K562 (cell line): Measurements from ENCODE around the gene KCTD1. TPM values are rescaled to one million over a fixed set of nuclear protein-coding genes. Genes with fewer than 3 reads are reported as not detected.

Experiments
- ATAC-seq: fragments of 200-7000 bp; cut with Tn5 transposase; 3 replicates; pipeline ENCODE4 v1.9.1; 2020; ENCODE audit warnings: moderate library complexity
- BruUV-seq: library from RNA; stranded (reverse); fragments of 400-500 nt; replicated peaks from 2 replicates; lab custom pipeline; 2021; lab: Mats Ljungman, UMichigan
- CTCF ChIA-PET: fragments of 300-600 bp; formaldehyde crosslinking; extraction: SDS; loops from one replicate; lab custom pipeline; 2021; ENCODE audit warnings: low intra/inter-chr PET ratio; lab: Yijun Ruan, JAX
- POLR2A ChIA-PET: fragments of 300-600, 350-650 bp; sonication (Branson Sonifier 250); formaldehyde crosslinking; extraction: SDS; loops from one replicate; lab custom pipeline; 2021; ENCODE audit warnings: antibody characterized with exemption, inconsistent platforms; lab: Yijun Ruan, JAX
- DNase-seq, 4 experiments: peaks; one replicate each; pipeline versions ENCODE4 v3.0.0 to v3.0.0-alpha.2; 2011 to 2018; ENCODE audit warnings: low spot score in 3 of 4, mixed read lengths in 3 of 4; ENCODE audit errors: extremely low read depth in 1 of 4
- FAIRE-seq: peaks from 2 replicates; lab custom pipeline; 2011; peaks lifted over from hg19 to GRCh38; lab: Jason Lieb, UNC
- H2AFZ ChIP-seq: 2 replicates; pipeline ENCODE4 v1.6.0; 2011; ENCODE audit warnings: low read depth, low read length, control low read depth, inconsistent platforms
- H3K27ac ChIP-seq: fragments of 200-600 bp; 3 replicates; pipeline ENCODE4 v1.8.0; 2011; ENCODE audit warnings: low read depth, mild to moderate bottlenecking, control low read depth, inconsistent platforms, low read length, moderate library complexity, mixed read lengths; ENCODE audit errors: extremely low read depth
- H3K27me3 ChIP-seq, 2 experiments: fragments of 300-600 bp in 1 of 2; 2 replicates in 1 of 2; 3 replicates in 1 of 2; pipeline versions ENCODE4 v1.6.0 to v1.8.0; 2011; ENCODE audit warnings: inconsistent platforms in 2 of 2, low read length in 2 of 2, mild to moderate bottlenecking in 1 of 2, mixed read lengths in 1 of 2, moderate library complexity in 1 of 2; ENCODE audit not compliant: control insufficient read depth in 2 of 2, insufficient read depth in 2 of 2
- H3K36me3 ChIP-seq: fragments of 300-600 bp; 3 replicates; pipeline ENCODE4 v1.8.0; 2011; ENCODE audit warnings: mild to moderate bottlenecking, low read length, inconsistent platforms; ENCODE audit not compliant: control insufficient read depth, insufficient read depth
- H3K4me1 ChIP-seq, 2 experiments: fragments of 200-600 bp in 1 of 2; replicated peaks in 1 of 2; 2 replicates in 1 of 2; 3 replicates in 1 of 2; pipeline versions ENCODE4 v1.5.1 to v1.8.0; 2011; ENCODE audit warnings: inconsistent platforms in 2 of 2, low read length in 2 of 2, mild to moderate bottlenecking in 1 of 2, mixed read lengths in 1 of 2, moderate library complexity in 1 of 2; ENCODE audit not compliant: control insufficient read depth in 2 of 2, insufficient read depth in 2 of 2
- H3K4me2 ChIP-seq: 2 replicates; pipeline ENCODE4 v1.6.1; 2011; ENCODE audit warnings: low read length, control low read depth, inconsistent platforms, mixed read lengths; ENCODE audit not compliant: insufficient read depth
- H3K4me3 ChIP-seq: fragments of 200-600 bp; sonication (generic), shearing (Covaris generic); 2 replicates; pipeline ENCODE4 v1.5.1; 2016; ENCODE audit warnings: control low read depth, inconsistent platforms
- H3K79me2 ChIP-seq: fragments of 200-600 bp; 3 replicates; pipeline ENCODE4 v1.8.0; 2011; ENCODE audit warnings: low read length, inconsistent platforms; ENCODE audit not compliant: control insufficient read depth, insufficient read depth
- H3K9ac ChIP-seq, 2 experiments: 2 replicates each; pipeline versions ENCODE4 v1.6.0 to v1.6.1; 2011; ENCODE audit warnings: low read depth in 2 of 2, low read length in 2 of 2, control low read depth in 1 of 2, inconsistent platforms in 1 of 2, mild to moderate bottlenecking in 1 of 2, mixed read lengths in 1 of 2; ENCODE audit not compliant: insufficient read depth in 1 of 2
- H3K9me1 ChIP-seq: one replicate; pipeline ENCODE4 v1.6.0; 2011; ENCODE audit warnings: inconsistent platforms, mild to moderate bottlenecking, low read length, moderate library complexity; ENCODE audit not compliant: control insufficient read depth, insufficient read depth
- H3K9me3 ChIP-seq: replicated peaks from 2 replicates; pipeline ENCODE4 v1.5.1; 2011; ENCODE audit warnings: low read depth, low read length, inconsistent platforms; ENCODE audit not compliant: control insufficient read depth, insufficient read depth
- H4K20me1 ChIP-seq: replicated peaks from 2 replicates; pipeline ENCODE4 v1.6.1; 2011; ENCODE audit warnings: low read length, inconsistent platforms, mixed read lengths; ENCODE audit not compliant: control insufficient read depth, insufficient read depth
- CHD2 ChIP-seq: IDR thresholded peaks from 2 replicates; pipeline ENCODE4 v1.6.1; 2011; ENCODE audit warnings: low read depth, low read length
- GATAD2A ChIP-seq: fragments of 450-650 bp; IDR thresholded peaks from 2 replicates; pipeline ENCODE4 v1.6.1; 2017
- GMEB1 ChIP-seq: fragments of 250-450 bp; sonication (Bioruptor Pico); IDR thresholded peaks from 2 replicates; pipeline ENCODE4 v1.4.0; 2020; ENCODE audit warnings: mild to moderate bottlenecking
- HMGN3 ChIP-seq: IDR thresholded peaks from 2 replicates; pipeline ENCODE4 v1.6.1; 2011; ENCODE audit warnings: borderline replicate concordance, low read depth, mild to moderate bottlenecking, mixed read lengths, low read length; ENCODE audit not compliant: insufficient read length; ENCODE audit errors: extremely low read depth
- L3MBTL2 ChIP-seq: fragments of 450-650 bp; IDR thresholded peaks from 2 replicates; pipeline ENCODE4 v1.6.1; 2016; ENCODE audit warnings: mild to moderate bottlenecking, moderate library complexity
- LEF1 ChIP-seq: fragments of 450-650 bp; IDR thresholded peaks from 2 replicates; pipeline ENCODE4 v1.6.1; 2016; ENCODE audit warnings: mild to moderate bottlenecking
- MTF1 ChIP-seq: fragments of 250-450 bp; sonication (Bioruptor Pico); IDR thresholded peaks from 2 replicates; pipeline ENCODE4 v1.9.0; 2021; ENCODE audit warnings: moderate library complexity, mild to moderate bottlenecking, inconsistent platforms, borderline replicate concordance
- RAD21 ChIP-seq, 2 experiments: fragments of 250-450 bp in 1 of 2; fragments of 450-650 bp in 1 of 2; sonication (Bioruptor Pico) in 1 of 2; formaldehyde crosslinking in 1 of 2; IDR thresholded peaks in 1 of 2; conservative IDR thresholded peaks in 1 of 2; 2 replicates each; pipeline versions ENCODE4 v1.4.0 to v1.8.0; 2020 to 2022; ENCODE audit warnings: mild to moderate bottlenecking in 2 of 2, moderate library complexity in 1 of 2
- SIN3B ChIP-seq: fragments of 450-650 bp; IDR thresholded peaks from 2 replicates; pipeline ENCODE4 v1.6.1; 2017; ENCODE audit warnings: low read depth, mild to moderate bottlenecking, moderate library complexity
- SP1 ChIP-seq: sonication (generic); formaldehyde crosslinking; IDR thresholded peaks from 2 replicates; pipeline ENCODE4 v1.8.1; 2022; ENCODE audit warnings: mild to moderate bottlenecking, missing genetic modification reagents
- ZKSCAN3 ChIP-seq: fragments of 250-450 bp; sonication (Bioruptor Pico); IDR thresholded peaks from 2 replicates; pipeline ENCODE4 v1.4.0; 2020
- ZNF140 ChIP-seq: fragments of 250-450 bp; sonication (Bioruptor Pico); IDR thresholded peaks from 2 replicates; pipeline ENCODE4 v1.8.0; 2021; ENCODE audit warnings: moderate library complexity, mild to moderate bottlenecking, inconsistent platforms
- ZNF324 ChIP-seq: fragments of 250-450 bp; sonication (Bioruptor Pico); IDR thresholded peaks from 2 replicates; pipeline ENCODE4 v1.4.0; 2020; ENCODE audit warnings: mild to moderate bottlenecking
- WGBS: fragments of 100-300 bp; shearing (Covaris generic); methylation state at CpG from one replicate; pipeline ENCODE4 v1.1.6; 2016; ENCODE audit warnings: low coverage, mixed read lengths; ENCODE audit not compliant: insufficient coverage; ENCODE audit errors: missing lambda C conversion rate; 5-methylcytosine and 5-hydroxymethylcytosine counted together
- in situ Hi-C: fragments of 300-500 bp; cut with MboI; formaldehyde crosslinking; loops from 4 replicates; pipeline ENCODE4 v1.15.0; 2018; ENCODE audit warnings: inconsistent platforms, mixed read lengths
- intact Hi-C: fragments of 100-400 bp; cut with micrococcal nuclease; formaldehyde crosslinking; loops from 2 replicates; pipeline ENCODE4 v1.14.2; 2022
- polyA plus RNA-seq, 8 experiments: library from polyadenylated mRNA; depleted of rRNA in 4 of 8; stranded (reverse) in 5 of 8; unstranded in 3 of 8; fragments of >200 nt; fragmentation: Nextera tagmentation in 2 of 8; fragmentation: Illumina TruSeq in 1 of 8; extraction: Ambion mirVana in 2 of 8; extraction: Trizol in 1 of 8; gene quantifications; 2 replicates each; pipeline versions ENCODE4 v1.2.1 to v1.2.3, GENCODE V29; 2011 to 2014; ENCODE audit warnings: inconsistent platforms in 1 of 8, missing spikeins in 1 of 8
- total RNA-seq, 7 experiments: library from RNA; depleted of rRNA in 6 of 7; stranded (reverse); fragments of >200 nt in 6 of 7; fragmentation: Illumina TruSeq in 2 of 7; extraction: Trizol in 2 of 7; gene quantifications; 2 replicates each; pipeline versions ENCODE4 v1.2.1 to v1.2.3, GENCODE V29; 2011 to 2021; ENCODE audit warnings: low replicate concordance in 1 of 7

The KCTD1 gene
- total and polyA plus RNA-seq, 9 of the 15 experiments (the other 6 are each of a cell fraction or from before 2014, with no cell fraction given), result not detected

DNA sequence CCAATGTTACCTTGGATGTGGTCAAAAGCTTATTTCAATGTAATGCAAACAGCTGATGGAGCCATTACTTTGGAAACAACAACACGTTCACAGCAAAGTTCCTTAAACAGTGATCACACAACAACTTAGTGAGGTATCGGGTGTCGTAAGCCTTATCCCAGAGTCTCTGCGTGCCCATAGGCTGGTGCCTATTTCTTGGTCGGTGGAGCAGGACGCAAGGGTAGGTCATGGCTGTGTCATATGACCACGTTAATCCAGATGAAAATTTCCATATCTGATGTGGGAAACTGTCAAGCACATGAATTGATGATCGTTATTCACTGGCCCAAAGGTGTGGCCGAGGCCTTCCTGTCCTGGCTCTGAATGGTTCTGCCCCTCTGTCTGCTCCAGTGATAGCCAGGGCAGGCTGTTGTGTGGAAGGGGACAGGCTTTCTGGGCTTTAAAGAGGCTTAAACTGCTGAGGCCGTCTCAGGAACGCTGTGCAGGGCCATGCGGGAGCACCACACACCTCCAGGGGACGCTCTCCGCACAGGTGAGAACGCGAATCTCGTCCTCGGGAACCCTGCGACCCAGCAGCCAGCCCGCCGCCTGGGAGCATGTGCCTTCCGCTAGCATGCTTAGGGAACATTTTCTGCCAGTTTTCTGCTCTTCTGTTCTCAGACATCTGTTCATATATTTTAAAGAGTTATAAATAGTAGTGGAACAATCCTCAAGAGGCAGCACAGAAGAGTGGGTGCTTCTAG lies 90.6 kb downstream of the KCTD1 start:
- H3K27ac ChIP-seq, result no peak overlapping the region
- no peaks in the 10 kb centered on the region for H4K20me1 ChIP-seq
- peaks cover 5 to 28% of the 10 kb centered on the region in 2 experiments; a peak in 2 of 5 replicates for H3K27me3 ChIP-seq
- no peaks in the 10 kb centered on the region for H3K36me3 ChIP-seq
- ChIA-PET CTCF (no interaction called here), POLR2A (no interaction called here)
- no peak overlapping the region for H2AFZ ChIP-seq
- FAIRE-seq (no peak), DNase-seq (peak; percentile 35 to 56 (median 42)), ATAC-seq (peak; percentile 91)
- 2% methylated on average over 22 of the region's 22 CpGs for WGBS
- no peak overlapping the region for H3K4me2 ChIP-seq
- H3K9me1 ChIP-seq, result no peaks in the 10 kb centered on the region
- no peak overlapping the region for H3K4me3 ChIP-seq
- intact Hi-C loops, result loop anchor here (5.0 to 10.0 kb wide), 2 partner anchors 153 to 190 kb away; no protein-coding TSS in a partner anchor
- H3K9ac ChIP-seq, result no peak overlapping the region
- in situ Hi-C loops, result no loop called here
- BruUV-seq, result no TSS peak
- H3K79me2 ChIP-seq, result no peaks in the 10 kb centered on the region
- H3K9me3 ChIP-seq, result no peaks in the 10 kb centered on the region
- peaks cover 0 to 3% of the 10 kb centered on the region in 2 experiments; a peak in 1 of 5 replicates for H3K4me1 ChIP-seq
- TF ChIP-seq MTF1 (CRISPR knock-in tag), result no peak
- TF ChIP-seq RAD21 (CRISPR knock-in tag; conservative IDR thresholded peaks at IDR 0.05 in 1 of 2, IDR thresholded peaks at IDR 0.05 in 1 of 2), result peak in 1 of 2 experiments; percentile 66; a peak in 2 of 4 replicates
- no peak for TF ChIP-seq LEF1
- TF ChIP-seq HMGN3, result no peak
- TF ChIP-seq ZNF140, result no peak
- TF ChIP-seq GATAD2A, result no peak
- TF ChIP-seq ZKSCAN3 (CRISPR knock-in tag), result no peak
- no peak for TF ChIP-seq GMEB1 (CRISPR knock-in tag)
- TF ChIP-seq ZNF324 (CRISPR knock-in tag), result no peak
- peak; percentile 39; the same call in 1 of the 2 replicates for TF ChIP-seq L3MBTL2
- peak; percentile 33; the same call in 1 of the 2 replicates for TF ChIP-seq CHD2
- TF ChIP-seq SP1 (CRISPR knock-in tag), result no peak
- no peak for TF ChIP-seq SIN3B
